Neuronal stem cell (in vitro differentiated cells): Measurements from ENCODE around the gene MYPN.

Experiments
- DNase-seq: peaks from one replicate; pipeline ENCODE4 v3.0.0-alpha.2; 2013; ENCODE audit warnings: low spot score
- H2AFZ ChIP-seq: one replicate; pipeline ENCODE4 v1.6.1; 2013; ENCODE audit warnings: mild to moderate bottlenecking, low read length, inconsistent platforms
- H2AK5ac ChIP-seq: 2 replicates; pipeline ENCODE4 v1.6.1; 2013; ENCODE audit warnings: low read depth, mild to moderate bottlenecking, inconsistent platforms, low read length, moderate library complexity, mixed read lengths
- H2BK120ac ChIP-seq: 2 replicates; pipeline ENCODE4 v1.6.1; 2013; ENCODE audit warnings: low read depth, mild to moderate bottlenecking, inconsistent platforms, low read length, moderate library complexity, mixed read lengths
- H2BK12ac ChIP-seq: one replicate; pipeline ENCODE4 v1.6.1; 2013; ENCODE audit warnings: low read length, inconsistent platforms
- H2BK15ac ChIP-seq: 2 replicates; pipeline ENCODE4 v1.6.1; 2013; ENCODE audit warnings: mild to moderate bottlenecking, low read length, inconsistent platforms, mixed read lengths
- H2BK5ac ChIP-seq: one replicate; pipeline ENCODE4 v1.6.1; 2013; ENCODE audit warnings: inconsistent platforms, mild to moderate bottlenecking, low read length, moderate library complexity
- H3K14ac ChIP-seq: one replicate; pipeline ENCODE4 v1.6.1; 2013; ENCODE audit warnings: low read length, inconsistent platforms
- H3K18ac ChIP-seq: 2 replicates; pipeline ENCODE4 v1.6.1; 2013; ENCODE audit warnings: low read length, inconsistent platforms
- H3K23ac ChIP-seq: 2 replicates; pipeline ENCODE4 v1.6.1; 2013; ENCODE audit warnings: low read depth, mild to moderate bottlenecking, mixed read lengths, low read length, inconsistent platforms; ENCODE audit not compliant: poor library complexity
- H3K27ac ChIP-seq: replicated peaks from 3 replicates; pipeline ENCODE4 v1.5.1; 2013; ENCODE audit warnings: low read length, inconsistent platforms
- H3K27me3 ChIP-seq, 3 experiments: 2 replicates each; pipeline ENCODE4 v1.6.1; 2013; ENCODE audit warnings: low read length in 3 of 3, mild to moderate bottlenecking in 2 of 3, inconsistent platforms in 1 of 3, low read depth in 1 of 3, mixed read lengths in 1 of 3, moderate library complexity in 1 of 3; ENCODE audit not compliant: control insufficient read depth in 3 of 3, insufficient read depth in 3 of 3
- H3K36me3 ChIP-seq, 2 donors: replicated peaks in 1 of 2; 2 replicates each; pipeline ENCODE4 v1.6.1; 2013; ENCODE audit warnings: low read length in 2 of 2; ENCODE audit not compliant: control insufficient read depth in 2 of 2, insufficient read depth in 2 of 2
- H3K4ac ChIP-seq: 2 replicates; pipeline ENCODE4 v1.6.1; 2013; ENCODE audit warnings: inconsistent platforms, mild to moderate bottlenecking, low read length, moderate library complexity
- H3K4me1 ChIP-seq, 2 donors: 1 replicate in 1 of 2; 2 replicates in 1 of 2; pipeline ENCODE4 v1.6.1; 2013; ENCODE audit warnings: low read length in 2 of 2, low read depth in 1 of 2; ENCODE audit not compliant: control insufficient read depth in 2 of 2, insufficient read depth in 1 of 2
- H3K4me2 ChIP-seq: one replicate; pipeline ENCODE4 v1.6.1; 2013; ENCODE audit warnings: mild to moderate bottlenecking, low read length, inconsistent platforms; ENCODE audit not compliant: insufficient read depth, poor library complexity, severe bottlenecking
- H3K4me3 ChIP-seq, 2 donors: 2 replicates each; pipeline ENCODE4 v1.5.1; 2013; ENCODE audit warnings: low read length in 2 of 2, mild to moderate bottlenecking in 2 of 2, inconsistent platforms in 1 of 2, moderate library complexity in 1 of 2
- H3K79me1 ChIP-seq: one replicate; pipeline ENCODE4 v1.6.1; 2013; ENCODE audit warnings: low read depth, mild to moderate bottlenecking, inconsistent platforms, low read length, moderate library complexity
- H3K9ac ChIP-seq: one replicate; pipeline ENCODE4 v1.6.1; 2013; ENCODE audit warnings: mild to moderate bottlenecking, low read depth, low read length, inconsistent platforms; ENCODE audit not compliant: poor library complexity
- H3K9me3 ChIP-seq, 2 donors: replicated peaks in 1 of 2; 2 replicates each; pipeline versions ENCODE3 to v1.6.1; 2013; ENCODE audit warnings: low read length in 2 of 2, mild to moderate bottlenecking in 2 of 2, inconsistent platforms in 1 of 2, low read depth in 1 of 2, mixed read lengths in 1 of 2, moderate library complexity in 1 of 2; ENCODE audit not compliant: control insufficient read depth in 2 of 2, insufficient read depth in 1 of 2
- H4K8ac ChIP-seq: one replicate; pipeline ENCODE4 v1.6.1; 2013; ENCODE audit warnings: low read depth, mild to moderate bottlenecking, inconsistent platforms, low read length, moderate library complexity
- H4K91ac ChIP-seq: one replicate; pipeline ENCODE4 v1.6.1; 2013; ENCODE audit warnings: low read length, low read depth, mild to moderate bottlenecking, inconsistent platforms; ENCODE audit not compliant: poor library complexity
- WGBS, 2 donors: extraction: QIAGEN DNeasy Blood & Tissue Kit; methylation state at CpG; one replicate each; pipeline ENCODE4 v1.1.7; 2013; ENCODE audit warnings: missing lambda C conversion rate in 2 of 2, mixed read lengths in 1 of 2; ENCODE audit not compliant: insufficient read length in 2 of 2, insufficient replicate concordance in 1 of 2; ENCODE audit errors: extremely low coverage in 2 of 2; 5-methylcytosine and 5-hydroxymethylcytosine counted together

MYPN gene

DNA sequence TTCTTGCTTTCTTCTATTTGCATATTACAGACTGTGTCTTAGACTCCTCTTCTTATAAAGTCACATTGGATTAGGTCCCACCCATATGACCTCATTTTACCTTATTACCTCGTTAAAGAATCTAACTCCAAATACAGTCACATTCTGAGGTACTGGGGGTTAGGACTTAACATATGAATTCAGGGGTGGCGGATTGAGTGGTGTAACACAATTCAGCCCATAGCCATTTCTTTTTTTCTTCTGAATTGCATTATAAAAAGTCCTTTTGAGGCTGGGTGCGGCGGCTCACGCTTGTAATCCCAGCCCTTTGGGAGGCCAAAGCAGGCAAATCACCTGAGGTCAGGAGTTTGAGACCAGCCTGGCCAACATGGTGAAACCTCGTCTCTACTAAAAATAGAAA, 27.4 kb upstream of the MYPN start:
- Histone ChIP-seq H4K8ac (no peak overlapping the region), H3K4me2 (no peak overlapping the region), H3K4me3 (no peak overlapping the region), H2BK5ac (no peak overlapping the region), H3K79me1 (no peaks in the 10 kb centered on the region), H3K4me1 (no peaks in the 10 kb centered on the region), H3K14ac (no peak overlapping the region), H2BK12ac (no peak overlapping the region), H2BK120ac (no peak overlapping the region), H2BK15ac (no peak overlapping the region), H3K9ac (no peak overlapping the region), H3K27ac (no peak overlapping the region), H2AFZ (no peak overlapping the region), H3K23ac (no peak overlapping the region), H3K4ac (no peak overlapping the region), H3K36me3 (no peaks in the 10 kb centered on the region), H3K18ac (no peak overlapping the region), H2AK5ac (no peak overlapping the region), H3K9me3 (no peaks in the 10 kb centered on the region), H3K27me3 (no peaks in the 10 kb centered on the region), H4K91ac (no peak overlapping the region)
- no CpG with 5 or more reads among the region's 6 CpGs for WGBS, 2 donors
- no peak for DNase-seq

DNA sequence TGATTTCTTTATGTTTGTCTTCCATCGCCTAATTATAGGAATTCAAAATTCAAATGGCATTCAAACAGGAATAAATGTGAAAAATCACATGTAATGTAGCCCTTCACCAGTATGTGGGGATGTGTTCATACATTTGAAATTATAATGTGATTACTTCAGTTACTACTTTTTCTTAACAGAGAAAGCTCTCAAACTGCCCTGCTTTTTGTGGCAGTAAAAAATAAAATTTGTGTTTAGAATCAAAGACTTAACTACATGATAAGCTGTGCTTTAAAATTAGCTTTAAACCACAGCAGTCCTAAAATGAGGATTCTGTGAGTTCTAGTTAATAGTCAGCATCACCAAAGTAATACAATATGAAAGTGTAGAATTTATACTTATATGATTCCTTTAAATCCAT, 26.4 kb upstream of the MYPN start:
- DNase-seq: no peak
- no peak overlapping the region for H3K18ac ChIP-seq
- H3K14ac ChIP-seq: no peak overlapping the region
- H3K27ac ChIP-seq: no peak overlapping the region
- no peaks in the 10 kb centered on the region for H3K9me3 ChIP-seq
- H2BK15ac ChIP-seq: no peak overlapping the region
- H3K23ac ChIP-seq: no peak overlapping the region
- no peak overlapping the region for H2AK5ac ChIP-seq
- no CpG with 5 or more reads among the region's 1 CpG for WGBS, 2 donors
- no peaks in the 10 kb centered on the region for H3K36me3 ChIP-seq
- peaks cover 0 to 3% (median 0%) of the 10 kb centered on the region in 3 experiments for H3K27me3 ChIP-seq
- H2BK120ac ChIP-seq: no peak overlapping the region
- no peak overlapping the region for H4K91ac ChIP-seq
- H3K4ac ChIP-seq: no peak overlapping the region
- H2BK5ac ChIP-seq: no peak overlapping the region
- H2BK12ac ChIP-seq: no peak overlapping the region
- no peak overlapping the region for H3K4me2 ChIP-seq
- no peak overlapping the region for H3K4me3 ChIP-seq
- no peak overlapping the region for H3K9ac ChIP-seq
- H2AFZ ChIP-seq: no peak overlapping the region
- no peaks in the 10 kb centered on the region for H3K79me1 ChIP-seq
- H3K4me1 ChIP-seq: no peaks in the 10 kb centered on the region
- H4K8ac ChIP-seq: no peak overlapping the region

DNA sequence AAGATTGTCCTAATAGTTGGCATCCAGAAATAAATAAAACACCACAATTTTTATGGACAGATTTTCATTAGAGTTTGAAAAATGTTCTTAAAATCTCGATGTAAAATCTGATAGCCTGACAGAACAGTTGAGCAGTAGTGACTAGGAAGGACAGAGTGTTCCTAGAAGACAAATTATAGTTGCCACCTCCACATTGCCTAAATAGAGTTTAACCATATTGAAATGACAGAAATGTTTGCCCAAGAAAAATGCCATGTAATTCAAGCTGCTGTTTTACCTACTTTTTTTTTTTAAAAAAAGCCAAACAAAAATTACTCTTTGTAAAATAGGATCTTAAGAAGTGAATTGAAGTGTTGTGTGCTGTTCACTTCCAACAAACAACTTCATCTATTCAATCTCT, 25.3 kb upstream of the MYPN start:
- Histone ChIP-seq H3K79me1 (no peaks in the 10 kb centered on the region), H4K91ac (no peak overlapping the region), H4K8ac (no peak overlapping the region), H2BK12ac (no peak overlapping the region), H3K27ac (no peak overlapping the region), H3K14ac (no peak overlapping the region), H3K4ac (no peak overlapping the region), H2BK5ac (no peak overlapping the region), H2AK5ac (no peak overlapping the region), H3K4me3 (no peak overlapping the region), H3K4me2 (no peak overlapping the region), H3K4me1 (no peaks in the 10 kb centered on the region), H3K36me3 (no peaks in the 10 kb centered on the region), H2BK15ac (no peak overlapping the region), H2BK120ac (no peak overlapping the region), H3K27me3 (peaks cover 0 to 3% (median 0%) of the 10 kb centered on the region in 3 experiments), H3K23ac (no peak overlapping the region), H3K9ac (no peak overlapping the region), H3K9me3 (no peaks in the 10 kb centered on the region), H3K18ac (no peak overlapping the region), H2AFZ (no peak overlapping the region)
- DNase-seq: no peak
- no CpG with 5 or more reads among the region's 1 CpG for WGBS, 2 donors

DNA sequence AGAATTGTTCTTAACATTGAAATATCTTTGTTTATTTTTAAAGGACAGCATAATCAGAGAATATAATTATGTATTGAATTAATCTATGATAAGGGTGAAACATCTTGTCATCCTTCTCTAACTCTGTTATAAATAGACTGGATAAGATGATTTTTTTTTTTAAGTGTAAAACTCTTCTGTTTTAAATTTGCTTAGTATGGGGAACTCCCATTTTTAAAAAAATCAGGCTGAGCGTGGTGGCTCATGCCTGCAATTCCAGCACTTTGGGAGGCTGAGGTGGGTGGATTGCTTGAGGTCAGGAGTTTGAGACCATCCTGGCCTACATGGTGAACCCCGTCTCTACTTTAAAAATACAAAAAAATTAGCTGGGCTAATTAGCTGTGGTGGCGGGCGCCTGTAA, 24.8 kb upstream of the MYPN start:
- Histone ChIP-seq H2AK5ac (no peak overlapping the region), H2BK15ac (no peak overlapping the region), H3K9me3 (no peaks in the 10 kb centered on the region), H3K4me3 (no peak overlapping the region), H3K4me2 (no peak overlapping the region), H3K18ac (no peak overlapping the region), H2BK5ac (no peak overlapping the region), H3K4me1 (no peaks in the 10 kb centered on the region), H3K27ac (no peak overlapping the region), H3K9ac (no peak overlapping the region), H3K27me3 (peaks cover 0 to 3% (median 0%) of the 10 kb centered on the region in 3 experiments), H2BK120ac (no peak overlapping the region), H2BK12ac (no peak overlapping the region), H3K36me3 (no peaks in the 10 kb centered on the region), H4K8ac (no peak overlapping the region), H4K91ac (no peak overlapping the region), H2AFZ (no peak overlapping the region), H3K23ac (no peak overlapping the region), H3K4ac (no peak overlapping the region), H3K79me1 (no peaks in the 10 kb centered on the region), H3K14ac (no peak overlapping the region)
- DNase-seq: no peak
- WGBS, 2 donors: no CpG with 5 or more reads among the region's 4 CpGs
